IMR-90 (cell line): ENCODE results near the gene MZF1. TPM values are rescaled to one million over a fixed set of nuclear protein-coding genes. Genes with fewer than 3 reads are reported as not detected.

ENCODE experiments used
- ATAC-seq: fragments of 200-7000 bp; cut with Tn5 transposase; 2 replicates; pipeline ENCODE4 v1.9.1; 2020; ENCODE audit warnings: low read depth, mild to moderate bottlenecking, moderate library complexity
- BruUV-seq: library from RNA; stranded (reverse); fragments of 400-500 nt; replicated peaks from 2 replicates; lab custom pipeline; 2021; lab: Mats Ljungman, UMichigan
- CTCF ChIA-PET: fragments of 300-600 bp; formaldehyde crosslinking; extraction: SDS; loops from one replicate; lab custom pipeline; 2021; ENCODE audit warnings: antibody characterized with exemption; lab: Yijun Ruan, JAX
- POLR2A ChIA-PET: fragments of 300-600 bp; sonication (Branson Sonifier 250); formaldehyde crosslinking; loops from one replicate; lab custom pipeline; 2022; ENCODE audit warnings: antibody characterized with exemption; ENCODE audit not compliant: unreplicated experiment; lab: Charles Lee
- DNase-seq: peaks from one replicate; pipeline ENCODE4 v3.0.0; 2013
- H2AFZ ChIP-seq: replicated peaks from 2 replicates; pipeline ENCODE3; 2013; ENCODE audit warnings: low read length, mild to moderate bottlenecking; ENCODE audit not compliant: poor library complexity
- H2AK5ac ChIP-seq: 2 replicates; pipeline ENCODE4 v1.6.1; 2013; ENCODE audit warnings: low read depth, low read length, inconsistent platforms
- H2AK9ac ChIP-seq: replicated peaks from 2 replicates; pipeline ENCODE3; 2013; ENCODE audit warnings: mild to moderate bottlenecking, low read depth, low read length, moderate library complexity; ENCODE audit not compliant: poor library complexity
- H2BK120ac ChIP-seq: 2 replicates; pipeline ENCODE4 v1.6.1; 2013; ENCODE audit warnings: low read depth, low read length, inconsistent platforms
- H2BK15ac ChIP-seq: 3 replicates; pipeline ENCODE4 v1.6.1; 2013; ENCODE audit warnings: low read depth, low read length, inconsistent platforms
- H2BK20ac ChIP-seq: 2 replicates; pipeline ENCODE4 v1.6.1; 2013; ENCODE audit warnings: low read depth, mild to moderate bottlenecking, inconsistent platforms, low read length, moderate library complexity
- H2BK5ac ChIP-seq: 2 replicates; pipeline ENCODE4 v1.6.1; 2013; ENCODE audit warnings: mild to moderate bottlenecking, low read depth, low read length, inconsistent platforms; ENCODE audit not compliant: poor library complexity, severe bottlenecking
- H3K14ac ChIP-seq: replicated peaks from 2 replicates; pipeline ENCODE4 v1.6.1; 2013; ENCODE audit warnings: low read depth, low read length, inconsistent platforms
- H3K18ac ChIP-seq: 2 replicates; pipeline ENCODE4 v1.6.1; 2013; ENCODE audit warnings: low read depth, low read length, control low read depth
- H3K23ac ChIP-seq: 2 replicates; pipeline ENCODE4 v1.6.1; 2013; ENCODE audit warnings: low read depth, low read length, inconsistent platforms
- H3K27ac ChIP-seq: 2 replicates; pipeline ENCODE4 v1.5.1; 2013; ENCODE audit warnings: mild to moderate bottlenecking, control low read depth, low read length; ENCODE audit not compliant: insufficient read depth
- H3K27me3 ChIP-seq: 2 replicates; pipeline ENCODE4 v1.6.1; 2013; ENCODE audit warnings: low read length; ENCODE audit not compliant: control insufficient read depth, insufficient read depth
- H3K36me3 ChIP-seq: 2 replicates; pipeline ENCODE4 v1.6.1; 2013; ENCODE audit warnings: low read length, mixed read lengths; ENCODE audit not compliant: control insufficient read depth, insufficient read depth
- H3K4ac ChIP-seq: 2 replicates; pipeline ENCODE4 v1.6.1; 2013; ENCODE audit warnings: low read depth, low read length, inconsistent platforms
- H3K4me1 ChIP-seq: 2 replicates; pipeline ENCODE4 v1.6.1; 2013; ENCODE audit warnings: low read length, mixed read lengths; ENCODE audit not compliant: control insufficient read depth, insufficient read depth
- H3K4me2 ChIP-seq: 2 replicates; pipeline ENCODE4 v1.6.1; 2013; ENCODE audit warnings: low read depth, mild to moderate bottlenecking, control low read depth, low read length, moderate library complexity
- H3K4me3 ChIP-seq: 2 replicates; pipeline ENCODE4 v1.5.1; 2013; ENCODE audit warnings: low read depth, mild to moderate bottlenecking, control low read depth, low read length, moderate library complexity; ENCODE audit not compliant: insufficient read depth
- H3K56ac ChIP-seq: 2 replicates; pipeline ENCODE4 v1.6.1; 2013; ENCODE audit warnings: low read length, inconsistent platforms; ENCODE audit not compliant: insufficient read depth; ENCODE audit errors: extremely low read depth
- H3K79me1 ChIP-seq, 2 experiments: 2 replicates each; pipeline ENCODE4 v1.6.1; 2013; ENCODE audit warnings: low read length in 2 of 2, inconsistent platforms in 1 of 2, low read depth in 1 of 2
- H3K9ac ChIP-seq: 2 replicates; pipeline ENCODE4 v1.6.1; 2013; ENCODE audit warnings: low read depth, low read length, control low read depth
- H3K9me1 ChIP-seq: 2 replicates; pipeline ENCODE4 v1.6.1; 2013; ENCODE audit warnings: low read length, inconsistent platforms; ENCODE audit not compliant: insufficient read depth
- H3K9me3 ChIP-seq: 2 replicates; pipeline ENCODE4 v1.6.1; 2013; ENCODE audit warnings: low read length; ENCODE audit not compliant: control insufficient read depth, insufficient read depth
- H4K20me1 ChIP-seq: 2 replicates; pipeline ENCODE4 v1.6.1; 2013; ENCODE audit warnings: low read length, inconsistent platforms; ENCODE audit not compliant: insufficient read depth
- H4K5ac ChIP-seq: 2 replicates; pipeline ENCODE4 v1.6.1; 2013; ENCODE audit warnings: mild to moderate bottlenecking, low read depth, low read length, control low read depth
- H4K8ac ChIP-seq, 2 experiments: 2 replicates each; pipeline ENCODE4 v1.6.1; 2013; ENCODE audit warnings: low read depth in 2 of 2, low read length in 2 of 2, control low read depth in 1 of 2, inconsistent platforms in 1 of 2
- H4K91ac ChIP-seq: 2 replicates; pipeline ENCODE4 v1.6.1; 2013; ENCODE audit warnings: low read depth, low read length, inconsistent platforms; ENCODE audit not compliant: insufficient read depth
- BHLHE40 ChIP-seq: fragments of 150-350 bp; IDR thresholded peaks from 2 replicates; pipeline ENCODE4 v1.6.1; 2016; ENCODE audit warnings: mild to moderate bottlenecking, low read depth, low read length
- CEBPB ChIP-seq: IDR thresholded peaks from 2 replicates; pipeline ENCODE4 v1.6.1; 2012; ENCODE audit warnings: low read depth, low read length, improper control_type of control experiment
- CHD1 ChIP-seq: IDR thresholded peaks from 2 replicates; pipeline ENCODE4 v1.6.1; 2012; ENCODE audit warnings: low read depth, low read length, improper control_type of control experiment
- CTCF ChIP-seq: conservative IDR thresholded peaks from 2 replicates; pipeline ENCODE4 v1.5.1; 2012; ENCODE audit warnings: mild to moderate bottlenecking, low read depth, low read length, improper control_type of control experiment
- FOS ChIP-seq: fragments of 150-350 bp; IDR thresholded peaks from 2 replicates; pipeline ENCODE4 v1.6.1; 2016; ENCODE audit warnings: low read depth, low read length
- MAZ ChIP-seq: IDR thresholded peaks from 2 replicates; pipeline ENCODE4 v1.6.1; 2012; ENCODE audit warnings: low read depth, mild to moderate bottlenecking, low read length, improper control_type of control experiment, moderate library complexity, borderline replicate concordance
- MXI1 ChIP-seq: IDR thresholded peaks from 2 replicates; pipeline ENCODE4 v1.6.1; 2012; ENCODE audit warnings: low read depth, mild to moderate bottlenecking, low read length, moderate library complexity, borderline replicate concordance
- NFE2L2 ChIP-seq: fragments of 150-350 bp; IDR thresholded peaks from 2 replicates; pipeline ENCODE4 v1.6.1; 2016; ENCODE audit warnings: low read depth, mild to moderate bottlenecking, low read length
- RAD21 ChIP-seq: IDR thresholded peaks from 2 replicates; pipeline ENCODE4 v1.6.1; 2012; ENCODE audit warnings: low read length, improper control_type of control experiment
- RCOR1 ChIP-seq: IDR thresholded peaks from 2 replicates; pipeline ENCODE4 v1.6.1; 2012; ENCODE audit warnings: mild to moderate bottlenecking, low read length, improper control_type of control experiment; ENCODE audit not compliant: insufficient replicate concordance
- RFX5 ChIP-seq: IDR thresholded peaks from 2 replicates; pipeline ENCODE4 v1.8.0; 2012; ENCODE audit warnings: low read depth, mild to moderate bottlenecking, low read length, moderate library complexity
- USF2 ChIP-seq: fragments of 150-350 bp; IDR thresholded peaks from 2 replicates; pipeline ENCODE4 v1.6.1; 2017; ENCODE audit warnings: mild to moderate bottlenecking, antibody characterized with exemption, low read length, low read depth
- WGBS, 2 experiments: methylation state at CpG; one replicate each; pipeline versions ENCODE4 v1.1.5 to v1.1.7; 2013; ENCODE audit warnings: missing lambda C conversion rate in 2 of 2; ENCODE audit not compliant: insufficient read length in 1 of 2; ENCODE audit errors: extremely low coverage in 2 of 2; 5-methylcytosine and 5-hydroxymethylcytosine counted together
- dilution Hi-C: fragments of 300-500 bp; cut with HindIII; formaldehyde crosslinking; loops from one replicate; pipeline ENCODE4 v1.14.3; 2018; ENCODE audit warnings: low sequenced_read_pairs; ENCODE audit not compliant: unreplicated experiment
- in situ Hi-C: fragments of 300-500 bp; cut with MboI; formaldehyde crosslinking; loops from 3 replicates; pipeline ENCODE4 v1.14.3; 2019; ENCODE audit warnings: low sequenced_read_pairs, inconsistent platforms, mixed read lengths
- intact Hi-C: fragments of 100-400 bp; cut with micrococcal nuclease; formaldehyde crosslinking; loops from 2 replicates; pipeline ENCODE4 v1.10.0; 2022
- polyA plus RNA-seq, 3 experiments: library from polyadenylated mRNA; depleted of rRNA; stranded (reverse); fragments of >200 nt; gene quantifications; 2 replicates each; pipeline ENCODE4 v1.2.3, GENCODE V29; 2012; ENCODE audit warnings: low replicate concordance in 1 of 3
- total RNA-seq: library from RNA; depleted of rRNA; stranded (reverse); fragments of >200 nt; gene quantifications from 2 replicates; pipeline ENCODE4 v1.2.3, GENCODE V29; 2012

The MZF1 gene
- total and polyA plus RNA-seq, 2 of the 4 experiments (the other 2 are of a cell fraction): 3.4 to 15.0 TPM

GRCh38 chr19:58545286-58546018, 27.7 kb downstream of the MZF1 start:
- H2AK5ac ChIP-seq: peak overlapping the region; percentile 84
- no peak overlapping the region for H3K18ac ChIP-seq
- H2BK20ac ChIP-seq: no peak overlapping the region
- H3K36me3 ChIP-seq: peaks cover 45% of the 10 kb centered on the region
- H4K8ac ChIP-seq: no peak overlapping the region
- TF ChIP-seq MAZ: no peak
- no peak for TF ChIP-seq RFX5
- TF ChIP-seq CTCF: no peak
- no peak for TF ChIP-seq NFE2L2
- TF ChIP-seq FOS: no peak
- no peak for TF ChIP-seq CHD1
- no peak for TF ChIP-seq USF2
- TF ChIP-seq BHLHE40: no peak
- no peak for TF ChIP-seq CEBPB
- no peak for TF ChIP-seq MXI1
- TF ChIP-seq RAD21: no peak
- TF ChIP-seq RCOR1: no peak
- no peak overlapping the region for H2BK15ac ChIP-seq
- H3K4me3 ChIP-seq: peak overlapping the region; percentile 77
- H4K5ac ChIP-seq: no peak overlapping the region
- H3K79me1 ChIP-seq: peaks cover 7 to 55% of the 10 kb centered on the region in 2 experiments; a peak in 3 of 4 replicates
- intact Hi-C loops (loop anchor here (2.0 kb wide), 1 partner anchor 13 kb away; the partner anchor contains the start of gene UBE2M), in situ Hi-C loops (no loop called here), dilution Hi-C loops (no loop called here)
- H2BK5ac ChIP-seq: no peak overlapping the region
- peak overlapping the region; percentile 43 for H3K56ac ChIP-seq
- H3K27ac ChIP-seq: peak overlapping the region; percentile 88
- H2AFZ ChIP-seq: peak overlapping the region; percentile 78
- H4K91ac ChIP-seq: no peak overlapping the region
- peak overlapping the region; percentile 98 for H3K9ac ChIP-seq
- H3K4ac ChIP-seq: no peak overlapping the region; the same call in 1 of the 2 replicates
- H3K14ac ChIP-seq: peak overlapping the region; percentile 78
- peaks cover 13% of the 10 kb centered on the region for H3K4me1 ChIP-seq
- H3K27me3 ChIP-seq: peaks cover 1% of the 10 kb centered on the region
- peaks cover 67% of the 10 kb centered on the region for H4K20me1 ChIP-seq
- peaks cover 13% of the 10 kb centered on the region for H3K9me1 ChIP-seq
- ATAC-seq (no peak), DNase-seq (no peak)
- 3% methylated on average over 10 of the region's 21 CpGs; no CpG with 5 or more reads in 1 of the 2 experiments for WGBS, 2 experiments
- peak overlapping the region; percentile 90 for H3K23ac ChIP-seq
- CTCF ChIA-PET: no interaction called here
- POLR2A ChIA-PET: interaction anchor here (0.6 kb wide), 1 partner anchor 153 kb away, joined by 3 read pairs; no protein-coding TSS in a partner anchor
- peak overlapping the region; percentile 98 for H3K4me2 ChIP-seq
- TSS peak; percentile 26 for BruUV-seq
- peak overlapping the region; percentile 94 for H2AK9ac ChIP-seq
- H2BK120ac ChIP-seq: no peak overlapping the region
- no peaks in the 10 kb centered on the region for H3K9me3 ChIP-seq
